Endothelial cell of umbilical vein (primary cell): ENCODE measurements around the gene MLC1. TPM values are rescaled to one million over a fixed set of nuclear protein-coding genes. Genes with fewer than 3 reads are reported as not detected.

ENCODE experiments used
- BruUV-seq: library from RNA; stranded (reverse); fragments of 400-500 nt; replicated peaks from 2 replicates; lab custom pipeline; 2021; lab: Mats Ljungman, UMichigan
- CTCF ChIA-PET: fragments of 300-600, 350-600 bp; sonication (Branson Sonifier 250); formaldehyde crosslinking; loops from one replicate; lab custom pipeline; 2021; ENCODE audit warnings: antibody characterized with exemption, inconsistent platforms; lab: Charles Lee
- POLR2A ChIA-PET: fragments of 300-600, 350-600 bp; sonication (Branson Sonifier 250); formaldehyde crosslinking; loops from one replicate; lab custom pipeline; 2021; ENCODE audit warnings: antibody characterized with exemption, inconsistent platforms; lab: Charles Lee
- DNase-seq: peaks from one replicate; pipeline ENCODE4 v3.0.0-alpha.2; 2011; ENCODE audit warnings: low read depth, low spot score
- FAIRE-seq: peaks from 2 replicates; lab custom pipeline; 2011; peaks lifted over from hg19 to GRCh38; lab: Jason Lieb, UNC
- H2AFZ ChIP-seq: 2 replicates; pipeline ENCODE4 v1.6.0; 2012; ENCODE audit warnings: low read depth, low read length, control low read depth, inconsistent platforms
- H3K27ac ChIP-seq: 2 replicates; pipeline ENCODE4 v1.5.1; 2011; ENCODE audit warnings: low read depth, mild to moderate bottlenecking, control low read depth, low read length, moderate library complexity; ENCODE audit not compliant: insufficient read depth
- H3K27me3 ChIP-seq, 2 experiments: 2 replicates each; pipeline versions ENCODE4 v1.6.0 to v1.6.1; 2011; ENCODE audit warnings: low read length in 2 of 2, mixed read lengths in 1 of 2; ENCODE audit not compliant: control insufficient read depth in 2 of 2, insufficient read depth in 2 of 2
- H3K36me3 ChIP-seq, 2 experiments: 2 replicates in 1 of 2; 3 replicates in 1 of 2; pipeline ENCODE4 v1.5.1; 2011; ENCODE audit warnings: low read length in 2 of 2, mild to moderate bottlenecking in 1 of 2, moderate library complexity in 1 of 2; ENCODE audit not compliant: control insufficient read depth in 2 of 2, insufficient read depth in 2 of 2; ENCODE audit errors: extremely low read depth in 1 of 2
- H3K4me1 ChIP-seq: 3 replicates; pipeline ENCODE4 v1.5.1; 2011; ENCODE audit warnings: mild to moderate bottlenecking, low read length; ENCODE audit not compliant: control insufficient read depth, insufficient read depth; ENCODE audit errors: extremely low read depth
- H3K4me2 ChIP-seq: 2 replicates; pipeline ENCODE4 v1.6.1; 2011; ENCODE audit warnings: low read length, control low read depth, mixed read lengths; ENCODE audit not compliant: insufficient read depth
- H3K4me3 ChIP-seq, 3 experiments: fragments of 200-600 bp in 1 of 3; sonication (generic), shearing (Covaris generic) in 1 of 3; replicated peaks in 1 of 3; 2 replicates each; pipeline ENCODE4 v1.5.1; 2011 to 2016; ENCODE audit warnings: control low read depth in 3 of 3, low read length in 3 of 3, mild to moderate bottlenecking in 2 of 3, inconsistent platforms in 1 of 3, low read depth in 1 of 3, moderate library complexity in 1 of 3; ENCODE audit not compliant: insufficient read depth in 1 of 3
- H3K79me2 ChIP-seq: 2 replicates; pipeline ENCODE4 v1.6.0; 2012; ENCODE audit warnings: low read length, inconsistent platforms; ENCODE audit not compliant: control insufficient read depth, insufficient read depth
- H3K9ac ChIP-seq: replicated peaks from 2 replicates; pipeline ENCODE3; 2011; ENCODE audit warnings: low read length, control low read depth; ENCODE audit not compliant: insufficient read depth; ENCODE audit errors: extremely low read depth
- H3K9me1 ChIP-seq: replicated peaks from 3 replicates; pipeline ENCODE4 v1.6.0; 2011; ENCODE audit warnings: mild to moderate bottlenecking, low read length; ENCODE audit not compliant: control insufficient read depth, insufficient read depth; ENCODE audit errors: extremely low read depth
- H3K9me3 ChIP-seq: replicated peaks from 2 replicates; pipeline ENCODE4 v1.5.1; 2012; ENCODE audit warnings: low read length, inconsistent platforms; ENCODE audit not compliant: control insufficient read depth, insufficient read depth
- H4K20me1 ChIP-seq: replicated peaks from 2 replicates; pipeline ENCODE3; 2011; ENCODE audit warnings: mild to moderate bottlenecking, low read length; ENCODE audit not compliant: control insufficient read depth, insufficient read depth; ENCODE audit errors: extremely low read depth
- CTCF ChIP-seq, 2 donors: IDR thresholded peaks; 1 replicate in 1 of 2; 2 replicates in 1 of 2; pipeline ENCODE4 v1.5.1; 2011; ENCODE audit warnings: low read length in 2 of 2, mild to moderate bottlenecking in 2 of 2, moderate library complexity in 2 of 2, control low read depth in 1 of 2, inconsistent platforms in 1 of 2, low read depth in 1 of 2; ENCODE audit not compliant: insufficient read depth in 1 of 2; ENCODE audit errors: extremely low read depth in 1 of 2
- EZH2 ChIP-seq: IDR thresholded peaks from 2 replicates; pipeline ENCODE4 v1.6.1; 2012; ENCODE audit warnings: borderline replicate concordance, low read depth, mild to moderate bottlenecking, moderate library complexity, low read length, inconsistent platforms; ENCODE audit not compliant: severe bottlenecking
- FOS ChIP-seq: IDR thresholded peaks from 2 replicates; pipeline ENCODE4 v1.6.1; 2011; ENCODE audit warnings: mild to moderate bottlenecking, low read length, moderate library complexity, borderline replicate concordance; ENCODE audit not compliant: insufficient read depth
- GATA2 ChIP-seq: IDR thresholded peaks from 2 replicates; pipeline ENCODE4 v1.7.0; 2011; ENCODE audit warnings: low read depth, mild to moderate bottlenecking, moderate library complexity, mixed read lengths, low read length; ENCODE audit not compliant: insufficient read length, insufficient read depth
- JUN ChIP-seq: IDR thresholded peaks from 2 replicates; pipeline ENCODE4 v1.6.1; 2011; ENCODE audit warnings: borderline replicate concordance, low read depth; ENCODE audit not compliant: insufficient read length, insufficient read depth
- MAX ChIP-seq: IDR thresholded peaks from 2 replicates; pipeline ENCODE4 v1.6.1; 2011; ENCODE audit not compliant: insufficient read depth, insufficient read length
- MYC ChIP-seq: IDR thresholded peaks from one replicate; pipeline ENCODE4 v1.6.1; 2011; ENCODE audit warnings: mild to moderate bottlenecking, low read depth, low read length
- POLR2A ChIP-seq: IDR thresholded peaks from 2 replicates; pipeline ENCODE4 v1.6.1; 2012; ENCODE audit warnings: low read depth, mild to moderate bottlenecking, control low read depth, low read length
- POLR2AphosphoS5 ChIP-seq: IDR thresholded peaks from 2 replicates; pipeline ENCODE4 v1.6.1; 2012; ENCODE audit warnings: low read depth, mild to moderate bottlenecking, control low read depth, low read length, moderate library complexity; ENCODE audit not compliant: insufficient read depth
- dilution Hi-C: fragments of 300-500 bp; cut with MboI; formaldehyde crosslinking; loops from one replicate; pipeline ENCODE4 v1.15.0; 2019; ENCODE audit warnings: low sequenced_read_pairs; ENCODE audit not compliant: extremely low pct_ligation_motif_present
- intact Hi-C: fragments of 100-400 bp; cut with micrococcal nuclease; formaldehyde crosslinking; loops from one replicate; pipeline ENCODE4 v1.10.0; 2022
- polyA plus RNA-seq, 4 experiments: library from polyadenylated mRNA; depleted of rRNA in 3 of 4; stranded (reverse) in 3 of 4; unstranded in 1 of 4; fragments of >200 nt; gene quantifications; 2 replicates each; pipeline versions ENCODE4 v1.2.1 to v1.2.3, GENCODE V29; 2011 to 2012; ENCODE audit warnings: missing spikeins in 1 of 4
- total RNA-seq: library from RNA; stranded (reverse); gene quantifications from 2 replicates; pipeline ENCODE4 v1.2.3, GENCODE V29; 2021

MLC1 gene
- total and polyA plus RNA-seq, 2 donors (not counting 3 experiments of a cell fraction or from before 2014, with no cell fraction given): not detected

GRCh38 chr22:50129121-50129736 is 44.0 kb upstream of the MLC1 start:
- Histone ChIP-seq H3K79me2 (peaks cover 9% of the 10 kb centered on the region), H3K36me3 (peaks cover 31 to 37% of the 10 kb centered on the region in 2 experiments), H3K27ac (no peak overlapping the region), H3K9ac (no peak overlapping the region), H3K9me3 (no peaks in the 10 kb centered on the region), H3K4me3 (no peak overlapping the region), H3K4me1 (peaks cover 1% of the 10 kb centered on the region), H3K4me2 (no peak overlapping the region), H4K20me1 (no peaks in the 10 kb centered on the region), H3K9me1 (no peaks in the 10 kb centered on the region), H3K27me3 (no peaks in the 10 kb centered on the region), H2AFZ (no peak overlapping the region)
- DNase-seq (no peak), FAIRE-seq (no peak)
- ChIA-PET CTCF (interaction anchor here (0.8 to 1.9 kb wide), 2 partner anchors 9 to 17 kb away, joined by 3 to 6 read pairs; no protein-coding TSS in a partner anchor), POLR2A (no interaction called here)
- dilution Hi-C loops (no loop called here), intact Hi-C loops (no loop called here)
- no TSS peak for BruUV-seq
- no peak for TF ChIP-seq FOS

GRCh38 chr22:50125029-50125428 is 39.8 kb upstream of the MLC1 start:
- CTCF ChIA-PET: no interaction called here
- H3K9ac ChIP-seq: no peak overlapping the region
- no peaks in the 10 kb centered on the region for H3K9me1 ChIP-seq
- H4K20me1 ChIP-seq: no peaks in the 10 kb centered on the region
- intact Hi-C loops: no loop called here
- H3K4me2 ChIP-seq: no peak overlapping the region
- no peaks in the 10 kb centered on the region for H3K27me3 ChIP-seq
- H3K36me3 ChIP-seq: peaks cover 27 to 30% of the 10 kb centered on the region in 2 experiments
- no TSS peak for BruUV-seq
- H3K9me3 ChIP-seq: no peaks in the 10 kb centered on the region
- no peak overlapping the region for H3K27ac ChIP-seq
- H3K79me2 ChIP-seq: peaks cover 10% of the 10 kb centered on the region
- DNase-seq (no peak), FAIRE-seq (no peak)
- H3K4me1 ChIP-seq: peaks cover 10% of the 10 kb centered on the region
- dilution Hi-C loops: no loop called here
- POLR2A ChIA-PET: no interaction called here
- TF ChIP-seq FOS (no peak), GATA2 (no peak), POLR2A (no peak), POLR2AphosphoS5 (no peak), MAX (no peak), EZH2 (no peak), CTCF (IDR thresholded peaks at IDR 0.05; ENCODE audit: extremely low read depth in 1 of 2, insufficient read depth in 1 of 2, low read depth in 1 of 2, low read length in 2 of 2) (no peak), MYC (no peak), JUN (no peak)
- no peak overlapping the region for H2AFZ ChIP-seq
- H3K4me3 ChIP-seq: no peak overlapping the region
